Kidney tubule cell (primary cell): ENCODE data around the gene DBN1.

Experiments
- DNase-seq: peaks from one replicate; pipeline ENCODE4 v3.0.0-alpha.2; 2018; ENCODE audit warnings: low spot score

Gene DBN1

DNA sequence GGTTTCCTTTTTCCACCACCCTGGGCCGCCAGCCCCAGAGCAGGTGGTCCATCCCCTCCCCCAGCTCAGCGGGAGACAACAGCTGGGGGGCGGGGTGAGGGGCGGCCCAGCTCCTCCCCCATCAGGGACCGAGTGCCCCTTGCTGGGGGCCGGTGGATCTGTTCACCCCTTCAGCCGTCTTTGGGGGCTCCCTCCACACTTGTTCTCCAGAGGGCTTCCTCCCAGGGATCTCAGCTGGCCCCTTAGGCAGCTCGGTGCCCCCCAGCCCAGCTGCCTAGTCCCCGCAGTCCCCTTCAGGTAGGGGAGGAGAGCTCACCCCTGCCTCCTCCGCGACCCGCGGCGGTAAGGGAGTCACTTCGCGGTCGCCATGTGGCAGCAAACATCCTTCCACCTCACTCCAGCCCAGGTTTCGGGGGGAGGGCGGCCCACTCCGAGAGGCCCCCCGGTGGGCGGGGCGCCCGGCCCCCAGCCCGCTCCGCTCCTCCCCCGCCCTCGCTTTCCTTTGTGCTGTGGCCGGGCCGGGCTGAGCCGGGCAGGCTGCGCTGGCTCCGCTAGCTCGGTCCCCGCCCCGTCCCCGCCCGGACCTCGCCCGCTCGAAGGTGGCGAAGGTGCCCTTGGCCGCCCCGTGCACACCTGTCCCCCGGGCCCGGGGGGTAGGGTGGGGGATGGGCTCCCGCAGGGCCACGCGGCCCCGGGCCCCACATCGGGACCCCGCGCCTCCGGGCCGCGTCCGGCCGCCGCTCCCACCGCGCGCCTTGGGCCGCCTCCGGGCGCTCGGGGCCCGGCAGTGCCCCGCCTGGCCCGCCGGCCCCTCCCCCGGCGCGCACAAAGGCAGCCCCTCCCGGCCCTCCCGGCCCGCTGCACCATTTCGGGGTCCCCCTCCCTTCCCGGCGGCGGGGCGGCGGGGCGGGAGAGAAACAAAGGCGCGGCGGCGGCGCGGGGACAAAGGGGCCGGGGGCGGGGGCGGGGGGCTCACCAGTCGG is 683 bp downstream of the DBN1 start:
- DNase-seq: peak; percentile 53

DNA sequence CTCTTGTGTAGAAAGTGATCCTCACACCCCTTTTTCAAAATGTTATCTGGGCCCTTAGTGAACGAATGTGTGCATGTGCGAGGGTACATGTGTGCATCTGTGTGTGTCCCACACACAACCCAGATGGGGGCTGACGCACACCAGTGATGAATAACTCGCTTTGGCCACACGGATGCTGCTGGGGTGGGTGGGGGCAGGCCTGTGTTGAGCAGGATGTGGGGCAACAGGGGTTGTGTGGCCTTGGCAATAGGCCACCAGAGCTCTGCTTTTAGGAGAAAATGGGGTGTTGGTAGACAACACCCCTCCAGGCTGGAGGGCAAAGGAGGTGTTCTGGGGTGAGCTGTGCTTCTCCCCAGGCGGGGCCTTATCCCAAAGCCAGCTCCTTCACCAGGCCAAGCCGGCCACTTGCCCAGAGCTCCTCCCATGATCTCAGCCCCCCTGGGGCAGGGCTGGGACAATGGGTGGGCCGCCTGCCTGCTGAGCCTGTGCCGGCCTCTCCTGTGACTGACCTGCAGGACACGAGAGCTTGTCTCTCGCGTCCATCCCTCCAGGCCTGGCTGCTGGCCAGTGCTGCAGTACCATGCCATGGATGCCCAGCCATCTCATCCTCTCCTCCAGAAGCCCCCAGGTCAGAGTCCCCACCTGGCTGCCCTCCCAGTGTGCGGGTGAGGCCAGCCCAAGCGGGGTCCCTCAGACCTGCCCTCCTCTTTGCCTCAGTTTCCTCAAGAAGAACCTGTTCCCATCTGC is 1.7 kb downstream of the DBN1 start:
- DNase-seq: no peak

DNA sequence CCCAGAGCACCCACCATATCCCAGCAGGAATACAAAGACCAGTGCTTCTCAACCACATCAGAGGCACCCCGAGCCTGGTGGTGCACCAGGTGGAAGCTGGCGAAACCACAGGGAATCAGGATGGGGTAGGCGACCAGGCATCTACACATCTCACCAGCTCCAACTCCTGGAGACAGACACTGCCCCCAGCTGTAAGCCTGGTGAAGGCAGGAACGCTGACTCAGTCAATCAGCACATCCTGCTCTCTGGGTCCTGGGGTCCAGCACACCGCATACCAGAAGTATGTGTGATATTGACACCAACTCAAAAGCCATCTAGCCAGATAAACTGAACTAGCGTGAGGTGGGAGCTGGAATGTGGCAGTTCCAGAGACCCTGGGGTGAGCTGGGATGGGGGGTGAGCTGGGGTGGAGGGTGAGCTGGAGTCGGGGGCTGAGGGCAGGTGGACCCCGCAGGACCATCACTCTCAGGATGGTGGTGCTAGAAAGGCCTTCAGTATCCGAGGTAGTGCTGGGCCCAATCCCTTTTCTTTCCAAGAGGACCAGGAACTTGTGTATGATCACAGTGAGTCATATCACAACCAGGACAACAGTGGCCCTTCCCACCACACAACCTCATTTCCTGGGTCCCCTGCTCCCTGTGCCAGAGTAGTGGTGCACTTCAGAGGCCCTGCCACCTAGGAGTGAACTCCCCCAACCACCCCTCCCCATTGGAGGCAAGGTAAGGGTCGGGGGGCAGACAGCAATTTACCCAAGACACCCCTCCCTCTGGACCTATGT is 2.5 kb downstream of the DBN1 start:
- DNase-seq: peak; percentile 70

DNA sequence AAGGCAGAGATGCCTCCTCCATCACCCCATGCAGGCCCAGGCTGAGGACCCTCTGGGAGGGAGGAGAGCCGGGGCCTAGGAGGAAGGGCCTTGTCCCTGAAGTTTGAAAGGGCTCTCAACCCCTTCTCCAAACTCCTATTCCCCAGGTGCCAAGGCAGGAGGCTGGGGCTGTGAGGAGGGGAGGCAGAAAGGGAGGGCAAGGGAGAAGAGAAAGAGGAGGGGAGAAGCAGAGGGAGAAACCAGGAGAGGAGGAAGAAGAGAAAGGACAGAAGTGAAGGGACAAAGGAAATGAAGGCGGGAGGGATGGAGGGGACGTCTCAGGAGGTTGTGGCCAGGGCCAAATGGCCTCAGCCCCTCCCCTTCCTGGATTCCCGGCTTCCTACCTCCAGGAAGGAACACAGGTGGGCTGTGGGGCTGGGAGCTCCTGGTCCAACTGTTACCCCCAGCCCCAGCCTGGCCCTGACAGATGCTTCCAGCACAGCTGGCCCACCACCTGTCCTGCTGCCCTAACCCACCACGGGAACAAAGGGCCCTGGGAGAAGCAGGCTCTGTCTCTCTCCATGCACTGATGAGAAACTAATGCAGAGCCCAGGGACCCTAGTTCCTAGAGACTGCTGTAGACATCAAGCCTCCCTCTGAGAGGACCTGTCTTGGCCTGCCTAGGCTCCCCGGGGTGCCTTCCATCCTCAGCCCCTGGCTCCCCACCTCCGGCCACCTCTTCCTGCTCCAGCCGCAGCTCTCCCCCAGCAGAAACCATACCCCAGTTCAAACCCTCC is 3.5 kb downstream of the DBN1 start:
- no peak for DNase-seq

DNA sequence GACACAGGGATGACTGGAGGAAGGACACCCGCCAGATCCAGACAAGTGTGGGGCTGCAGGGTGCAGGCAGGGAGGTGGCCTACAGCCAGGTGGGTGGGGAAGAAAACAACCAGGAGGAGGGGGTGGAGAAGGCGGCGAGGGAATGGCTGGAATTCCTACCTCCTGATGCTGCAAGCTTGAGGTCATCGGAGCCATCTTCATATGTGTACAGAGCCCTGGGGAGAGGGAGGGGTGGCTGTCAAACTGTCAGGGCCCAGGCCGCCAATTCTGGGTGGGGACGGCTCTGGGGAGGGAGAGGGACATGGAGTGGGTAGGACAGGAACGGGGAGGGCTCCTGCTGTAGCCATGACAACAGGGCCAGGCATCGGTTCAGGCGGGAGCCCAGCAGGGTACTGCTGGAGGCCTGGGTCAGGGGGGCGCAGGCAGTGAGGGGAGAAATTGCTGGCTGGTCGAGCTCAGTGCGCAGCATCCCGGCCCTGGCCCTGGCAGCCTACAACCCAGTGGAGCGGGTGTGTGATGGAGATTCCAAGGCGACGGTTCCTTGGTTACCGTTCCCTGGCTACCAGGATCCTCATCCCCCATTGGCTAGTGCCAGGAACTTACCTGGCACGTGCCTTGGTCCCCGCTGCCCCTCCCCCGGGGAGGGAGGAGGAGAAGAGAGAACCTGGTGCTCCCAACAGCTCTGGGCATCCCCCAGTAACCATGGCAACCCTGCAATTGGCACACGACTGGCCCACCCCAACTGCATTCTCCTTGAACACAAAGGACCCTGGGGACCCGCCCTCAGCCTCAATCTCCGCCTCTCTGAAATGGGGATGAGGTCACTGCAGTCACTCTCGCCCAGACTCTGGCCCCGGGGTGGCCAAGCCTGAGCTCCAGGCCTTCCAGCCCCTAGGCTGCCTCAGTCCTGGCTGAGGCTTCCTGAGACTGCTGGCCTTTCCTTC is 4.5 kb downstream of the DBN1 start:
- peak; percentile 57 for DNase-seq

DNA sequence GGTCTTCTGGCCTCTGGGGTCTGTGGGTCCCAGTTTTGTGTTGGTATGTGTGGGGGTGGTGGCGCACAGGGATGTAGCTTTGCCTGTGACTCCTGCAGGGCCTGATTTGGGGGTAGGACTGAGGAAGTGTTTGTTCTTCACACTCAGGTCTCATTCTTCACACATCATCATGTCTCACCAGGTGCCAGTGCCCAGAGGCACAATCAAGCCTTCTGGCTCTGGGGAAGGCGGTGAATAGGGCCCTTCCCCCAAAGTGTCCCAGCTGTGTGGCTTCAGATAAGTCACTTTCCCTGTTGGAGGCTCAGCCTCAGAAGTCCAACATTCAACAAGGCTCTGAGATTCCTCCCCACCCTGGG is 5.1 kb downstream of the DBN1 start:
- no peak for DNase-seq

DNA sequence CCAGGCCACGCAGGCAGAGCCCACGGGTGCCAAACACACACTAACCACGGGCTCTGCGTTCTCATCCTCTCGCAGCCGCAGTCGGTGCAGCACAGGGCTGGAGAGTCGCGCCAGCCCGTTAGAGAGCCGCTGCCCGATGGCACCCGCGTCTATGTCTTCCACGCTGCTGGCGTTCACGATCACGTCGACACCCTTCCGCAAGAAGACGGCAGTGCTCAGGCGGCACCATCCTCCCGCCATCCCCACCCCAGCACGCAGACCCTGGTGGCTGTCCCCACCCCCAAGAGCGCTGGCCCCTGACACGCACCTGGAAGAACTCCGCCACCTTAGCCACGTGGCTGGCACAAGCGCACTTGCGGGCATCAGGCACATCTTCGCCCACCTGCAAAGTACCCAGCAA is 6.0 kb downstream of the DBN1 start:
- DNase-seq: no peak

DNA sequence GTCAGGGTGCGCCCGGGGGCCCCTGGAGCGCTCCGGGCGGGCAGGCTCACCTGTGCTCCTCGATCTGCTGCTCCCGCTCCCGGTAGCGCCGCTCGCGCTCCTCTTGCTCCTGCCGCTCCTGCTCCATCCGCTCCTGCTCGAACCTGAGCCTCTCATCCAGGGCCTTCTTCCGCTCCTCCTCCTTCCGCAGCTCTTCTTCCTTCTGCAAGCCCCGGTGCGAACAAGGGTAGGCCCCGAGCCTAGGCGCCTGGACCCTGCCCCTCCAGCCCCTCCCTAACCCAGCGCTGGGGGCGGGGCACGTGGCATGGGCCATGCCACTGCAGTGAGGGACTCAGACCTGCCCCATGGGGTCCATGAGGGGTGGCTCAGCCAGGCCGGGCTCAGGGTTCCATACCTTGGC is 6.6 kb downstream of the DBN1 start:
- no peak for DNase-seq

DNA sequence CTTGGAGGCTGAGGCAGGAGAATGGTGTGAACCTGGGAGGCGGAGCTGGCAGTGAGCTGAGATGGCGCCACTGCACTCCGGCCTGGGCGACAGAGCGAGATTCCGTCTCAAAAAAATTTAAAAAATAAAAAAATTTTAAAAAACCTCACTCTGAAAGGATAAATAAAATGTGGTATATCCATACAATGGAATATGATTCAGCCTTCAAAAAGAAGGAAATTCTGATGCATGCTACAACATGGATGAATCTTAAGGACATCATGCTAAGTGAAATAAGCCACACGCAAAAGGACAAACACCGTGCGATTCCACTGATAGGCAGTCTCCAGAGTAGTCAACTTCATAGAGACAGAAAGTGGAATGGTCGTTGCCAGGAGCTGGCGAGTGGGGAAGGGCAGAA is 8.4 kb downstream of the DBN1 start:
- no peak for DNase-seq

DNA sequence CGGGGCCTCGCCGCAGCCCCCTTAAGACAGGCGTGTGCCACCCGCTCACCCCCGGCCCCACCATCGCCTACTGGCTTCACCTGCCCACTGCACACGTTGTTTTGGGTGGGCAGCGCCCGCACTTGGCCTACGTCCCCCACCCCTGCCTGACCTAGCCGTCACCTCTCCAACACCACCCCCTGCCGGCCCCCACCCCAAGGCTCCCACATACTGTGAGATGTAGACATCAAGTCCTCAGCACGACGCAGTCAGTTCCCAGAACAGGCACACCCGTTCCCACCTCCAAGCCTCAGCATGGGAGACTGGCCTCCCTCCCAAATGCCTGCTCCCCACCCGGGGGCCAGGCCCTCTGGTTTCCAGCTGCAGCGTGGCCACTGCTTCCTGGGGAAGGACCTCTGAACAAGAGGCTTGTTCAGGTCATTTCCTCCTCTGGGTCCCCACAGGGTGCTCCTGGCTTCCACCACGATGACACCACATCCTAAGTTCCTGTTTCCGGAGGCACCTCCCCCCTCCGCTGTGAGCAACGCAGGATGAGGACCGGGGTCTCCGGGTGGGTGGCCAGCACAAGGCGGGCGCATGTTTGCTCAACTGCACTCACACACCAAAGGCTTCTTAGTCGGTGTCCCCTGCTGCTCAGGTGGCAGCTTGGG is 11.3 kb downstream of the DBN1 start:
- no peak for DNase-seq

DNA sequence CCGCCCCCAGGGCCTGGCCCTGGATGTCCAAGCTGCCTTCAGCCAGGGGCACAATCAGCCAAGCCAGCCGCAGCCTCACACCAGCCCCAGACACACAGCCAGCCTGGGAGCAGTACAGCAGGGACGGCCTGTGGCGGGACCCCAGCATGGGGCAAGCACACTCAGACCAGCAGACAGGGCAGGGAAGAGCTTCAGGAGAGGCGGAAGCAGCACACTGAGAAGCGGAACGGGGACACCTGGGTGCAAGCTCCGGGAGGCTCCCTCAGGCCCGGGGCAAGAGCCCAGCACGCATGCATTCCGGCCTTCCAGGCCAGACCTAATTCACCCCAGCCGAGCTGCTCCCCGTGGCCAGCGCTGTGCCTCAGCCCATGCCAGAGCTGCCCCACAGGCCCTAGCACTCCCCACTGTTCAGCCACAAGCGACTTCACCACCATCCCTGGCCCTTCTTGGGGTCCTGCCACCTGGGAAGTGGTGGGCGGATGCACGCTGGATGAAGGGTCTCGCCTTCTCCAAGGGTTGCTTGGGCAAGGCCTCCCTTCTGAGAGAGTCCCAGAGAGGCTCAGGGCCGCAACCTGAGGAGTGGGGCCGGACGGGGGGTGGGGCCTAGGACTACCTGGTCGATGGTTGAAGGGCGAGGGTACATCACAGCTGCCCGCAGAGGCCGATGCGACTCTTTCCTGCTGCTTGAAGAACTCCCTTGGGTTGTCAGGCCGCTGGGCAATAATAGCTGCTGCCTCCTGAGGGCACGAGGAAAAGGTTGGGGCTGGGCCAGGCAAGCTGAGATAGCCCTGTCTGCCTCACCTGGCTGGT is 13.4 kb downstream of the DBN1 start:
- DNase-seq: no peak

DNA sequence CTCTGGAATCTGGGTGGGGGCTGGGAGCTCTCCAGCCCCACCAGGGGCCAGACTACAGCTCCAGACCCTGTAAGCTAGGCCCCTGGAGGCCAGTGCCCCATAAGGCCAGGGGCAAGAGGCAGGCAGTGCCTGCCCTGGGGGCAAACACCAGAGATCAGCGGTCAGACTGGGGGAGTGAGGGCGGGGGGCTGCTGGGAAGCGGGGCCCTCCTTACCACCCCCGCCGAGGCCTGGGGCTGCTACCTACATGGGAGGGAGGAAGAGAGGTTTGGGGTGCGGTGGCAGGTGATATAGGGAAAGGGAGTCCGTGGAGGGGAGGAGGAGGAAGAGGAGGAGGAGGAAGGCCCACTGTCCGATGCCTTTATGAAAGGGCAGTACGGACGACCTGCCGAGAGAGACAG is 14.1 kb downstream of the DBN1 start:
- no peak for DNase-seq

DNA sequence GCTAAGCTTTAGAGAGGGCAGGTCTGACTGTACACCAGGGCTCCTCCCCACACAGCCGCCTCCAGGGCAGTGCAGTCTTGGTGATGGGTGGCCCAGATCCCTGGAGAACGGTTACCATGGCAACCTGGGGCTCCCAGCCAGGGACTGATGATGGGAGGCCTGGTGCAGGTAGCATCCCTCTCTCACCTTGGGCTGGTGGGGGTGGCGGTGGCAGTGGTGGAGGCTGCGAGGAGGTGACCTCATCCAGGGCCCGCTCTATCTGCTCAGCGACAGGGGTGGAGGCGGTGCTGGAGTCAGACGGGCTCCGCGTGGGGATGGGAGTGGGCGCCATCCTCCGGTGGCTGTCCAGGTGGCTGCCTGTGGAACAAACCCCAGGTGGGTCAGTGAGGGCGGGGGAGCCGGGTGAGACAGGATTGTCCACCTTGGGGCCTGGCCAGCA is 14.5 kb downstream of the DBN1 start:
- peak; percentile 46 for DNase-seq

DNA sequence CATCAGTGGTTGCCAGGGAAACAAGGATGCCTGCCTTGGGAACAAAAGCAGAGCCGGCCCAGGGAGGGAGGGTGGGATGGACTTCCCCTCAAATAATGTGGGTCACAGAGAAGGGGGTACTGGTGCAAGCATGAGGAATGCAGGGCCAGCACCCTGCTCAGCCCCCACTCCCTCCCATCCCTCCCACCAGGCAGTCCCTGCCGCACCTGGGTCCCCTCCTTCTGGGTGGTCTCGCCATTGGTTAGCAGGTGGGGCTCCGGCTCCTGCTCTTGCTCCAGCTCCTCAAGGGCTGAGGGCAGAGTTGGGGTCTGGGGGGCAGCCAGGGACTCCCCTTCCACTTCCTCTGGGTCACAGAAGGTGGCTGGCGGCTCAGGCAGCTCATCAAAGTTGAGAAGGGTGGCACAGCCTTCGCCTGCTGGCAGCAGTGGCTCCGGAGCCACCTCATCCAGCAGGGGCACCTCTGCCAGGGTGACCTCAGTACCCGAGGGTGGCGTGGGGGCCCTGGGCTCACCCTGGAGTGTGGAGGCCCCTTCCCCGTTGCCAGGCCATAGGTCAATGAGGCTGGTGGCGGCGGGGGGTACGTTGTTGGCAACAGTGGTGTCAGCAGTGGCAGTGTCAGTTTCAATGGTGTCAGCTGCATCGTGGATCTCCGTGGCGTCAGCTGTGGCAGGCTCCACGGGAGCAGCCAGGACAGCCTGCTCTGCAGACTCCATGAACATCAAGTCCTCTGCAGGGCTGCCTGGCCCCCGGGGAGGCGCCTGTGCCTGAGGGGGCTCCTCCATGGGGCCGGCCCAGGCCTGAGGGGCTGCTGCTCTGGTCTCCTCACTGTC is 15.4 kb downstream of the DBN1 start:
- DNase-seq: no peak

DNA sequence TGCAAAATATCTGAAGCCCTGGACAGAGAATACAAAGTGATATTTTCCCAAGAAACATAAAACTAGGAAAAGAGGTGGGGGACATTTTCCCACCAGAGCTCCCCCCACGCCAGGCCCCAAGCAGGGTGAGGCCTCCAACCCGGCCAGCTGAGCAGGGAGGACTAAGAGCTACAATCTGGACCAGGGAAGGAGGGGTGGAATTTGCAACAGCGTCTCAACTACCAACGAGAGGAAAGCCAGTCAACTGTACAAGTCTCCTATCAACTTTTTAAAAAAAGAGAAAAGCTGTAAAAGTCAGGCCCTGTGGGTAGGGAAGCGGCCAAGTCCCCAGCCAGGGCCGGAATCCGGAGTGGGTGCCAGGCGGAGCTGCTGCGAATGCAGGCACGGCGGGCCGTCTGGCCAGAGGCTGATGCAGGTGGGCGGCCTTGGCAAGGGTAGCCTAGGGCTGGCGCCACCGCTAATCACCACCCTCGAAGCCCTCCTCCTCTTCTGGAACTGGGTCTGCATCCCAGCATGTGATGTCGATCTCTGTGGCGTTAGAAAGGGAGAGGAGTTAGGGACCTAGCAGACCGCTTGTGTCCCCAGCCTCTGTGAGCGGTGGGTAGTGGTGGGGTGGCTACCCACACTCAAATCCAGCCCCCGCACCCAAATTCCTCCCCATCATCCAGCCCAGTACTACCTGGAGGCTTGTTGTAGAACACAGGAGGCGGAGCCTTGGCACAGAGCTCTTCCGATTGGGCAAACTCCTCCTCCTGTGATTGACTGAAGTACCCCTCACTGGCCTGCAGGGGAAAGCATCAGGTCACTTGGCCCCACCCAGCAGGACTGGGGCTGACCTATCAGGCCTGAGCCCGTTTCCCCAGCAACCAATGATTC is 16.2 kb downstream of the DBN1 start:
- DNase-seq: peak; percentile 98

DNA sequence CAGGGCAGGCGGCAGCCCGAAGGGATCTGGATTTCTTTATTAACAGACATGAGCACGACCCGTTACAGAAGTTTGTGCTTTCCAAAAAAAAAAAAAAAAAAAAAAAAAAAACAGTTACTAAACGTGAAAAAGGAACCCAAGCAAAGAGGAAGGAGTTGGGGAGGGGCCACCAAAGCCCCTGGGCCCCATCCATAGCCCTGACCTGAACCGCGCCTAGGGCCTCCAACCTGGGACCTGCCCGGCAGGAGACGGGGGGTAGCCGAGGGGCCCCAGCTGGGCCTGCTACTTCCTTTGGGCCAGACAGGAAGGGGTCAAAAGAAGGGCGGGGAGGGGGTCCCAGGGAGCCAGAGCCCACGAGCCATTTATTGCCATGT is 16.9 kb downstream of the DBN1 start:
- DNase-seq: no peak
